GM12864 (cell line): ENCODE data around the gene MTHFD1L.

Experiments
- DNase-seq: peaks from one replicate; pipeline ENCODE4 v3.0.0-alpha.2; 2011; ENCODE audit warnings: low read depth
- H3K4me3 ChIP-seq: 2 replicates; pipeline ENCODE4 v1.5.1; 2011; ENCODE audit warnings: mild to moderate bottlenecking, low read depth, low read length, control low read depth
- TF ChIP-seq, protein P1 (sequence below): IDR thresholded peaks from 2 replicates; pipeline ENCODE4 v1.5.1; 2011; ENCODE audit warnings: low read depth, mild to moderate bottlenecking, moderate library complexity, low read length, control low read depth, inconsistent platforms; ENCODE audit errors: missing control alignments

Gene MTHFD1L

DNA sequence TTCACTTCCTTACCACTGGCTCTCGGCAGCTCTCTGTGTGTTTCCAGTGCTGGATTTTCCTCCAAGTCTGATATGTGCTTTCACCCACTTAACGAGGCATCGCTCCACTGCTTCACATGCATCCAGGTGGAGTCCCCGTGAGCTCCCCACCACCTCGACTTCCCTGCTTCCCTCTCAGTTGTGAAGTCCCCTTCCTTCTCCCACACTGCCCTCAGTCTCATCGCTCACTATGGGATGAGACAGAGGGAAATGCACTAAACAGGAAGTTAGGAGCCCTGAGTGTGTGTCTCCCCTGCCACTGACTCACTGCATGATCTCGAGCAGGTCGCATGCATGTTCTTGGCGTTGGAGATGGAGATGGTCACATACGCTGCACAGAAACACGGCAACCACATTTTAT, 84.0 kb downstream of the MTHFD1L start:
- no peak for DNase-seq
- no peak overlapping the region for H3K4me3 ChIP-seq
- TF ChIP-seq, protein P1, sequence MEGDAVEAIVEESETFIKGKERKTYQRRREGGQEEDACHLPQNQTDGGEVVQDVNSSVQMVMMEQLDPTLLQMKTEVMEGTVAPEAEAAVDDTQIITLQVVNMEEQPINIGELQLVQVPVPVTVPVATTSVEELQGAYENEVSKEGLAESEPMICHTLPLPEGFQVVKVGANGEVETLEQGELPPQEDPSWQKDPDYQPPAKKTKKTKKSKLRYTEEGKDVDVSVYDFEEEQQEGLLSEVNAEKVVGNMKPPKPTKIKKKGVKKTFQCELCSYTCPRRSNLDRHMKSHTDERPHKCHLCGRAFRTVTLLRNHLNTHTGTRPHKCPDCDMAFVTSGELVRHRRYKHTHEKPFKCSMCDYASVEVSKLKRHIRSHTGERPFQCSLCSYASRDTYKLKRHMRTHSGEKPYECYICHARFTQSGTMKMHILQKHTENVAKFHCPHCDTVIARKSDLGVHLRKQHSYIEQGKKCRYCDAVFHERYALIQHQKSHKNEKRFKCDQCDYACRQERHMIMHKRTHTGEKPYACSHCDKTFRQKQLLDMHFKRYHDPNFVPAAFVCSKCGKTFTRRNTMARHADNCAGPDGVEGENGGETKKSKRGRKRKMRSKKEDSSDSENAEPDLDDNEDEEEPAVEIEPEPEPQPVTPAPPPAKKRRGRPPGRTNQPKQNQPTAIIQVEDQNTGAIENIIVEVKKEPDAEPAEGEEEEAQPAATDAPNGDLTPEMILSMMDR, result no peak

DNA sequence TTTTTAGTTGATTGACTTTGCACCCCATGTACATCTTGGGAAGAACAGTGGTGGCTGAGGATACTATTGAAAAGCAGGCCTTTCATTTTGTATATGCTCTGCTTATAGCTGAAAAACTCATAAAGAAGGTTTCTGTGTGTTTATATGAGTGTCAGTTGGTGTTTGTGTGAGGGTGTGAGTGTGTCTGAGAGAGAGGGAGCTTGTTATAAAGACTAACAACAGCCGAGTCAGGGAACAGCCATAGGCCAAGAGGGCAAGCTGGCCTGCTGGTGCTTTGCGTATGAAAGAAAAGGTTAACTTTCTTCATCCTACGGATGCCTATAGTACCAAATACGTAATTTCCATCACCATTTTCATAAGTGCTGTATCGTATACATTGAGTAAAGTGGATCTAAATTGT, 88.3 kb downstream of the MTHFD1L start:
- DNase-seq, result no peak
- TF ChIP-seq, protein P1, result no peak
- H3K4me3 ChIP-seq, result no peak overlapping the region

DNA sequence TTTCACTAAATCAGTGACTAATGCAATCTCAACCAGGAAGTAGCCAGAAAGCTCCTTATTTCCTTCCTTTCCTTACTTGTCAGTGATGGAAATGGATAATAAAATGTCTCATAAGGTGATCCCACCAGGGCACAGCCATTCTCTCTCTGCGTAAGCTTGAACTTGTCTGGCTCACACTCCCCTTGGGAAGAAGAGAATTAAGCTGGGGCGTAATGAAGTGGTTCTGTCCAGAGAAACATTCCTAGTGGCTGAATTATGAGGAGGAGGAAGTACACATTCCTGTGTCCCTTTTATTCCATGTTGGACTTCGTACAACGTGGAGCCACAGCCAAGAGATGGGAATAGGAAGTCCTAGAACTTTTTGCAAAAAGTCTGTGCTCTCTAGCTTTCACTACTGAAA, 93.7 kb downstream of the MTHFD1L start:
- H3K4me3 ChIP-seq, result no peak overlapping the region
- DNase-seq, result no peak
- TF ChIP-seq, protein P1, result no peak

DNA sequence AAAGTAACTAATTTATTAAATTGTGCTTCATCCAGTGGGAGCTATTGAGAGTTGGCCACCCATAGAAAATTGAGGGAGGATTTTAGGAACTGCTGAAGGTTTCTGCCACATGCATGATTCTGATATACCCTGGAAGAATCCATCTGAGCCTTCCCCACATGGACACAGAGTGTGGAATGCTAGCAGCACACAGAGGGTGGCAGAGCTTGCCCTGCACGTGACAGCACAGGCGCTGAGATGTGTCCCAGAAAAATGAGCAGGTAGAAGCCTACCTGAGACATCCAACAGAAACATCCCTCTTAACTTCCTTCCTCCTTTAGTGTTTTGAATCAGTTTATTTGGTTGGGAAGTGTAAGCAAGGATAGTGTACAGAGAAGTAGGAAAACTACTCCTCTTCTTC, 96.9 kb downstream of the MTHFD1L start:
- TF ChIP-seq, protein P1, result no peak
- no peak overlapping the region for H3K4me3 ChIP-seq
- no peak for DNase-seq

DNA sequence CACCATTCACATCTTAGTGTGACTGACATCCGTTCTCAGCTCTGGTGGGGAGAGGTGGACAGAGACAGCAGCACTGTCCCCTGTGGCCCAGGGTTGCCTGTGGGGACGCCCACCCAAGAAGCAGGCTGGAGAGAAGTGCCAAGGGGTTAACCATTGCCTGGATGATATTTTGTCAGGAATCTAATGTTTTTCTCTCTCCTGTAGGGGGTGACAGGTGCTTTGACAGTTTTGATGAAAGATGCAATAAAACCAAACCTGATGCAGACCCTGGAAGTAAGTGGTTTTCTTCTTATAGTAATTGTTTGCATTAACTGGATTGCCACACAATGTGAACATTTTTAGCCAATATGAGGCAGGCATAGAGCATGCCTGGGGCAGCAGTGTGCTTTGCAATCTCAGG, 99.3 kb downstream of the MTHFD1L start:
- DNase-seq, result no peak
- TF ChIP-seq, protein P1, result no peak
- H3K4me3 ChIP-seq, result no peak overlapping the region

DNA sequence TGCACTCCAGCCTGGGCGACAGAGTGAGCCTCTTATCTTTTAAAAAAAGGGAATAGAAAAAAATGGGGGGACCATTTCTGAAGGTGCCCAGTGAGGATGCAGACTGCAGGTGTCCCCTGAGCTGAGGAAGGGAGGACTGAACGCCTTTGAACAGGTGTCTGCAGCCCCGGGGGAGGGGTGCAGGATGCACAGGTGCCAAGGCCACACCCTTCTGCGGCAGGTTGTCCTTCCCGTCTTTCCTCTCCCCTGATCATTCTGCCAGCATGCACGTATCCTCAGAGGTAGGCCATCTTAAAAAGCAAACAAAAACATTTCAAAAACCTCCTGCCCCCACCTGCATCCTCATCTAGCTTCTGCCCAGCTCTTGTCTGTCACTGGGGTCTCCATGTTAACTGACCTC, 101.3 kb downstream of the MTHFD1L start:
- H3K4me3 ChIP-seq, result no peak overlapping the region
- TF ChIP-seq, protein P1, result no peak
- DNase-seq, result no peak

DNA sequence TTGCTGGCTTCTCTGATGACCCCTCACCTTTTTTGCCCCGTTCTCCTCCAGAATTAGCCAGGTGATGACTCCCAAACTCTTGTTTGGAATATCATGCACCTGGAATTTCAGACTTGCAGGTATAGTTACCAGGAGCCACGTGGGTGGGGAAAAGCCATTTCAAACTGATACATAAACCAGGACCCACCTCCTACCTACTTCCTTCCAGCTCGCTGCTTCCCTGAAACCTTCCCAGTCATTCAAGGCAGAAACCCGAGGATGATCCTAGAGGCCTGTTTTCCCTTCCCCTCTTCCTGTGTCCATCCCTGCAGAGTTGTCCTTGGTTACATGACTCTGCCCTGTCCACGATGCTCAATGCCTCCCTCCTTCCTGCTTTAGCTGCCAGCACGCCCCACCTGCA, 101.9 kb downstream of the MTHFD1L start:
- no peak overlapping the region for H3K4me3 ChIP-seq
- DNase-seq, result no peak
- TF ChIP-seq, protein P1, result no peak
